ENCODE data around the gene NOSTRIN.

DNA sequence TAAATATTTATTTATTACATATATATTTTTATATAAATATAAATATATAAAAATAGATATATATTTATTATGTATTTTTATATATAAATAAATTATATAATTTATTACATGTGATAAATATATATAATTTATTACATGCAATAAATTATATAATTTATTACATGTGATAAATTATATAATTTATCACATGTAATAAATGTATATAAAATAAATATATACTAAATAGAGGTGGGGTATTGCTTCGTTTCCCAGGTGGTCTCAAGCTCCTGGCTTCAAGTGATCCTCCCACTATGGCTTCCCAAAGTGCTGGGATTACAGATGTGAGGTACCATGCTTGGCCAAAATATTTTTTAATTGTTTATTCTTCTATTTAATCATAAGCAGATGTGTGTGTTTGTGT is 95.0 kb downstream of the NOSTRIN start:
- TF ChIP-seq, protein P1, sequence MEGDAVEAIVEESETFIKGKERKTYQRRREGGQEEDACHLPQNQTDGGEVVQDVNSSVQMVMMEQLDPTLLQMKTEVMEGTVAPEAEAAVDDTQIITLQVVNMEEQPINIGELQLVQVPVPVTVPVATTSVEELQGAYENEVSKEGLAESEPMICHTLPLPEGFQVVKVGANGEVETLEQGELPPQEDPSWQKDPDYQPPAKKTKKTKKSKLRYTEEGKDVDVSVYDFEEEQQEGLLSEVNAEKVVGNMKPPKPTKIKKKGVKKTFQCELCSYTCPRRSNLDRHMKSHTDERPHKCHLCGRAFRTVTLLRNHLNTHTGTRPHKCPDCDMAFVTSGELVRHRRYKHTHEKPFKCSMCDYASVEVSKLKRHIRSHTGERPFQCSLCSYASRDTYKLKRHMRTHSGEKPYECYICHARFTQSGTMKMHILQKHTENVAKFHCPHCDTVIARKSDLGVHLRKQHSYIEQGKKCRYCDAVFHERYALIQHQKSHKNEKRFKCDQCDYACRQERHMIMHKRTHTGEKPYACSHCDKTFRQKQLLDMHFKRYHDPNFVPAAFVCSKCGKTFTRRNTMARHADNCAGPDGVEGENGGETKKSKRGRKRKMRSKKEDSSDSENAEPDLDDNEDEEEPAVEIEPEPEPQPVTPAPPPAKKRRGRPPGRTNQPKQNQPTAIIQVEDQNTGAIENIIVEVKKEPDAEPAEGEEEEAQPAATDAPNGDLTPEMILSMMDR (optimal IDR thresholded peaks at IDR 0.05 in 1 of 3, IDR thresholded peaks at IDR 0.05 in 1 of 3, conservative IDR thresholded peaks at IDR 0.05 in 1 of 3; ENCODE audit: extremely low read depth in 1 of 3, insufficient read depth in 2 of 3, low read length in 3 of 3), result no peak
- TF ChIP-seq EZH2 (IDR thresholded peaks at IDR 0.05; ENCODE audit: low read length), result no peak

Measured in keratinocyte (primary cell).